Measurements from ENCODE around the gene POLR3C. TPM values are rescaled to one million over a fixed set of nuclear protein-coding genes. Genes with fewer than 3 reads are reported as not detected.

POLR3C gene
- total and polyA plus RNA-seq, 2 of the 13 experiments (the other 11 are each of a cell fraction or from before 2014, with no cell fraction given), result 15.5 to 24.3 TPM

- TF ChIP-seq ZNF264 (CRISPR knock-in tag; IDR thresholded peaks at IDR 0.05) (no peak), ZNF639 (CRISPR knock-in tag; conservative IDR thresholded peaks at IDR 0.05) (no peak), AKAP8 (CRISPR knock-in tag; IDR thresholded peaks at IDR 0.05) (0 out of 2 replicates have a peak, but pooled peaks have one; percentile 8), CENPBD1 (CRISPR knock-in tag; IDR thresholded peaks at IDR 0.05; ENCODE audit: borderline replicate concordance, low read depth) (no peak), ZNF780A (CRISPR knock-in tag; IDR thresholded peaks at IDR 0.05) (no peak), THRA (CRISPR knock-in tag; IDR thresholded peaks at IDR 0.05; ENCODE audit: borderline replicate concordance) (no peak), ZNF350 (CRISPR knock-in tag; IDR thresholded peaks at IDR 0.05; ENCODE audit: borderline replicate concordance, low read depth) (peak; percentile 49; the same call in 1 of the 2 replicates), ZBED4 (CRISPR knock-in tag; IDR thresholded peaks at IDR 0.05; ENCODE audit: borderline replicate concordance) (0 out of 2 replicates have a peak, but pooled peaks have one; percentile 59), HMG20B (CRISPR knock-in tag; conservative IDR thresholded peaks at IDR 0.05) (no peak), MXD1 (CRISPR knock-in tag; IDR thresholded peaks at IDR 0.05) (peak; percentile 45; the same call in 1 of the 2 replicates), E2F5 (CRISPR knock-in tag; conservative IDR thresholded peaks at IDR 0.05) (no peak), REL (CRISPR knock-in tag; conservative IDR thresholded peaks at IDR 0.05) (no peak), ARNTL (CRISPR knock-in tag; IDR thresholded peaks at IDR 0.05) (peak; percentile 58; the same call in 1 of the 2 replicates), XRCC5 (optimal IDR thresholded peaks at IDR 0.05; ENCODE audit: low read length) (peak; percentile 11), MIXL1 (CRISPR knock-in tag; IDR thresholded peaks at IDR 0.05) (no peak), ZBTB4 (CRISPR knock-in tag; IDR thresholded peaks at IDR 0.05; ENCODE audit: borderline replicate concordance) (0 out of 2 replicates have a peak, but pooled peaks have one; percentile 16), FOXK2 (IDR thresholded peaks at IDR 0.05) (no peak)
Measured at GRCh38 chr1:145858901-145859490, 35.0 kb downstream of the POLR3C start, which contains the start of gene PIAS3 (continued).
